ENCODE data around the gene VWCE. TPM values are rescaled to one million over a fixed set of nuclear protein-coding genes. Genes with fewer than 3 reads are reported as not detected.
A peak's percentile ranks its signal among the peaks of the same experiment; 100 is the strongest.

The VWCE gene
- total and polyA plus RNA-seq, 10 of the 15 experiments (the other 5 are each of a cell fraction or from before 2014, with no cell fraction given) = 0.10 to 4.9 (median 2.4) TPM

- TF ChIP-seq PKNOX1 (IDR thresholded peaks at IDR 0.05) = peak; percentile 44; the same call in 1 of the 2 replicates
- no peak; the same call in none of the 2 replicates for TF ChIP-seq SMAD5 (IDR thresholded peaks at IDR 0.05; ENCODE audit: low read depth)
- TF ChIP-seq GATAD2B (conservative IDR thresholded peaks at IDR 0.05; ENCODE audit: low read depth) = peak; percentile 91
- no peak for TF ChIP-seq USF2 (IDR thresholded peaks at IDR 0.05; ENCODE audit: borderline replicate concordance, low read depth, low read length)
- TF ChIP-seq KAT2A (conservative IDR thresholded peaks at IDR 0.05; ENCODE audit: control insufficient read depth, low read depth, low read length) = no peak
- TF ChIP-seq CBX5 (IDR thresholded peaks at IDR 0.05; ENCODE audit: low read depth) = no peak
- no peak for TF ChIP-seq HDAC2 (IDR thresholded peaks at IDR 0.05)
- TF ChIP-seq NFYB (IDR thresholded peaks at IDR 0.05; ENCODE audit: insufficient read depth, low read depth, low read length) = peak; percentile 62; the same call in 1 of the 2 replicates
- 0 out of 2 replicates have a peak, but pooled peaks have one; percentile 40 for TF ChIP-seq SREBF1 (IDR thresholded peaks at IDR 0.05; ENCODE audit: low read length)
- TF ChIP-seq JUND (IDR thresholded peaks at IDR 0.05; ENCODE audit: low read depth, low read length) = no peak
- no peak for TF ChIP-seq ZBTB4 (CRISPR knock-in tag; IDR thresholded peaks at IDR 0.05)
- peak; percentile 76; the same call in 1 of the 2 replicates for TF ChIP-seq RELB (IDR thresholded peaks at IDR 0.05; ENCODE audit: low read depth)
- no peak for TF ChIP-seq ZNF622 (IDR thresholded peaks at IDR 0.05)
- TF ChIP-seq NRF1 (conservative IDR thresholded peaks at IDR 0.05; ENCODE audit: low read depth, low read length) = no peak
- peak; percentile 66 for TF ChIP-seq DPF2 (IDR thresholded peaks at IDR 0.05)
- peak; percentile 83 for TF ChIP-seq CREM (IDR thresholded peaks at IDR 0.05; ENCODE audit: low read depth)
- no peak for TF ChIP-seq SUZ12 (IDR thresholded peaks at IDR 0.05; ENCODE audit: unreplicated experiment)
- peak; percentile 16 for TF ChIP-seq MEF2B (IDR thresholded peaks at IDR 0.05; ENCODE audit: partially characterized antibody, poor library complexity, severe bottlenecking)
- TF ChIP-seq CEBPB (IDR thresholded peaks at IDR 0.05; ENCODE audit: borderline replicate concordance in 1 of 2, low read depth in 2 of 2, low read length in 2 of 2) = no peak
- TF ChIP-seq ELK1 (IDR thresholded peaks at IDR 0.05; ENCODE audit: low read depth, low read length) = peak; percentile 37; the same call in 1 of the 2 replicates
- peak; percentile 83 to 91 for TF ChIP-seq BHLHE40 (IDR thresholded peaks at IDR 0.05; ENCODE audit: borderline replicate concordance in 1 of 2, low read depth in 2 of 2, low read length in 1 of 2)
- TF ChIP-seq JUNB (IDR thresholded peaks at IDR 0.05) = no peak
- TF ChIP-seq POLR2A (IDR thresholded peaks at IDR 0.05; ENCODE audit: low read depth, low read length) = peak; percentile 98
These were observed 37.9 kb upstream of the VWCE start, which contains the start of the genes DDB1 and TKFC (continued) for GRCh38 chr11:61332797-61333549.
